ENCODE data around the gene TBL2. TPM values are rescaled to one million over a fixed set of nuclear protein-coding genes. Genes with fewer than 3 reads are reported as not detected.
A peak's percentile ranks its signal among the peaks of the same experiment; 100 is the strongest.

Gene TBL2
- polyA plus RNA-seq, 2 of the 4 experiments (the other 2 are of a cell fraction), result 34.4 to 46.4 TPM

DNA sequence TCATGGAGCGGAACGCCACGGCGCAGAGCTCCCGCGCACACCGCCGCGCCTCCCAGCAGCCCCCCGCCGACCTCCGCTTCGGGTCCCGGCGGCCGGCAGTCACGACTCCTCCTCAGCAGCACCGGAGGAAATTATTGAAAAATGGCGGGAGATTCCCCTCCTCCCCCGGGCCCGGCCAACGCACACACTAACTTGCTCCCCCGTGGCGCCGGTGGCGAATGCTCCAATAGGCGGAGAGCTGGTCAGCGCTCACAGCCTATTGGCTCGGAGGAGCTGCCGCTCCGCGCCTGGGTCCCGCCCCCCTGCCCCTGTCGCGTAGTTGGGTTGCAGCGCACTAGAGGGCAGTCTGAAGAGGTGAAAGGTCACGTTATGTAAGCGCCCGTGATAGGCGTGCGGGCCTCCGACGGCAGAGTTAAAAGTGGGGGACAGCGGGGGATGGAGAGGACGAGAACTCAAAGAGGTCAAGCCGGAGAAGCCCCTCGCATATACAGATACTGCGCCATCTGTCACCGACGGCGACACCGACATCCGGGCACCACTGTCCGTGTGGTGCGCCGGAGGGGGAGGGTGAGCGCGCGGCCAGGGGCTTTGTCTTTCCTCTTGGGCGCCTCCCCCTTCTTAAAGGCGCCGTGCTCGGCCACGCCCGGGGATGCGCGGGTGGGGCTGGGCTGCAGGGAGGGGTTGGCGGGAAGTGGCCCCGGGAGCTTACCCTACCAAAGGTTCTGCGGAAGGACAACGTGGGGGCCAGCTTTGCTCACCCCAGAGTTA is 56.1 kb downstream of the TBL2 start, which contains the start of gene BAZ1B (continued):
- TF ChIP-seq NPAS2 (CRISPR knock-in tag; IDR thresholded peaks at IDR 0.05; ENCODE audit: borderline replicate concordance), result no peak

DNA sequence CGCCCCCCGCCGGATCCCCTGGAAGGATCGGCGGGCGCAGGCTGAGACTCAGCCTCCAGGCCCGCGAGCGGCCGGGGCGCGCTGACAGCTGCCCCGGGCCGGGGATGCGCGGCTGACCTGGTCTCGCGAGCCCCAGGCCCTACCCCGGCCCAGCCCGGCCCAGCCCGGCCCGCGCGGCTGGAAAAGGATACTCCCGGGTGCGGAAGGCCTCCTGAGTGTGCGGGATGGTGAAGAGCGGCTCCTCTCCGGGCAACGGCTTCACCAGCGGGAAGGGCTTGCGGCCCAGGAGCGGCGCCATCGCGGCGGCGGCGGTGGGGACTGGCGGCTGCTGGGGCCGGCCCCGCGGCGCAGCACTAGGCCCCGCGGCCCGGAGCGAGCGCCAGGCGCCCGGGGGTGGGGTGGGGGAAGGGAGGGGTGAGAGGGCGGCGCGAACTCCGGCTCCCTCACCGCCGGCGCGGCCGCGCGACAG is 56.7 kb downstream of the TBL2 start:
- Histone ChIP-seq H3K4me1 (peaks cover 25% of the 10 kb centered on the region), H3K27ac (peak overlapping the region; percentile 87 to 97), H3K4me3 (peak overlapping the region; percentile 77), H3K9me3 (no peaks in the 10 kb centered on the region), H3K4me2 (peak overlapping the region; percentile 94)
- peak; percentile 72 to 79 for ATAC-seq
- no peak for FAIRE-seq
- WGBS (ENCODE audit: missing lambda C conversion rate), result 0% methylated on average over 1 of the region's 62 CpGs
- CTCF ChIA-PET, result interaction anchor here (0.6 to 2.6 kb wide), 4 partner anchors 17 to 213 kb away, joined by 3 to 7 read pairs (median 4); no protein-coding TSS in a partner anchor
- peak; percentile 65 for TF ChIP-seq PHF8 (IDR thresholded peaks at IDR 0.05; ENCODE audit: borderline replicate concordance, low read depth)
- TF ChIP-seq TP53 (CRISPR knock-in tag; IDR thresholded peaks at IDR 0.05), result 0 out of 2 replicates have a peak, but pooled peaks have one; percentile 40
- peak; percentile 37; the same call in 1 of the 2 replicates for TF ChIP-seq POLR2A (IDR thresholded peaks at IDR 0.05; ENCODE audit: low read length)
- TF ChIP-seq CHD2 (IDR thresholded peaks at IDR 0.05; ENCODE audit: low read length, partially characterized antibody), result peak; percentile 67
- no peak for TF ChIP-seq ZSCAN20 (CRISPR knock-in tag; IDR thresholded peaks at IDR 0.05)
- no peak for TF ChIP-seq HDAC2 (IDR thresholded peaks at IDR 0.05)
- peak; percentile 7; the same call in 1 of the 2 replicates for TF ChIP-seq GATA3 (IDR thresholded peaks at IDR 0.05; ENCODE audit: borderline replicate concordance)
- TF ChIP-seq RFX5 (IDR thresholded peaks at IDR 0.05), result no peak
- TF ChIP-seq FOSB (CRISPR knock-in tag; IDR thresholded peaks at IDR 0.05), result no peak
- TF ChIP-seq, protein P1, sequence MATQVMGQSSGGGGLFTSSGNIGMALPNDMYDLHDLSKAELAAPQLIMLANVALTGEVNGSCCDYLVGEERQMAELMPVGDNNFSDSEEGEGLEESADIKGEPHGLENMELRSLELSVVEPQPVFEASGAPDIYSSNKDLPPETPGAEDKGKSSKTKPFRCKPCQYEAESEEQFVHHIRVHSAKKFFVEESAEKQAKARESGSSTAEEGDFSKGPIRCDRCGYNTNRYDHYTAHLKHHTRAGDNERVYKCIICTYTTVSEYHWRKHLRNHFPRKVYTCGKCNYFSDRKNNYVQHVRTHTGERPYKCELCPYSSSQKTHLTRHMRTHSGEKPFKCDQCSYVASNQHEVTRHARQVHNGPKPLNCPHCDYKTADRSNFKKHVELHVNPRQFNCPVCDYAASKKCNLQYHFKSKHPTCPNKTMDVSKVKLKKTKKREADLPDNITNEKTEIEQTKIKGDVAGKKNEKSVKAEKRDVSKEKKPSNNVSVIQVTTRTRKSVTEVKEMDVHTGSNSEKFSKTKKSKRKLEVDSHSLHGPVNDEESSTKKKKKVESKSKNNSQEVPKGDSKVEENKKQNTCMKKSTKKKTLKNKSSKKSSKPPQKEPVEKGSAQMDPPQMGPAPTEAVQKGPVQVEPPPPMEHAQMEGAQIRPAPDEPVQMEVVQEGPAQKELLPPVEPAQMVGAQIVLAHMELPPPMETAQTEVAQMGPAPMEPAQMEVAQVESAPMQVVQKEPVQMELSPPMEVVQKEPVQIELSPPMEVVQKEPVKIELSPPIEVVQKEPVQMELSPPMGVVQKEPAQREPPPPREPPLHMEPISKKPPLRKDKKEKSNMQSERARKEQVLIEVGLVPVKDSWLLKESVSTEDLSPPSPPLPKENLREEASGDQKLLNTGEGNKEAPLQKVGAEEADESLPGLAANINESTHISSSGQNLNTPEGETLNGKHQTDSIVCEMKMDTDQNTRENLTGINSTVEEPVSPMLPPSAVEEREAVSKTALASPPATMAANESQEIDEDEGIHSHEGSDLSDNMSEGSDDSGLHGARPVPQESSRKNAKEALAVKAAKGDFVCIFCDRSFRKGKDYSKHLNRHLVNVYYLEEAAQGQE (IDR thresholded peaks at IDR 0.05), result peak; percentile 44; the same call in 1 of the 2 replicates
- DNase-seq (ENCODE audit: low read depth in 1 of 2, low spot score in 1 of 2), result peak in 1 of 2 experiments; percentile 64
- POLR2A ChIA-PET, result interaction anchor here (1.0 to 2.5 kb wide), 7 partner anchors 10 to 183 kb away, joined by 3 to 16 read pairs (median 6); partner anchors contain the start of genes BCL7B and TBL2

- ATAC-seq, result no peak; a peak in 1 of 6 replicates
- peak overlapping the region; percentile 87 to 97 for H3K27ac ChIP-seq
- no peak for FAIRE-seq
- ChIA-PET POLR2A (interaction anchor here (0.6 to 2.5 kb wide), 5 partner anchors 31 to 40 kb away, joined by 3 to 16 read pairs (median 3); partner anchors contain the start of gene BCL7B), CTCF (interaction anchor here (0.5 to 2.6 kb wide), 5 partner anchors 54 to 228 kb away, joined by 3 to 7 read pairs (median 5); no protein-coding TSS in a partner anchor)
- no peaks in the 10 kb centered on the region for H3K9me3 ChIP-seq
- H3K4me1 ChIP-seq, result peaks cover 25% of the 10 kb centered on the region
- 4% methylated on average over 33 of the region's 36 CpGs for WGBS (ENCODE audit: missing lambda C conversion rate)
- peak overlapping the region; percentile 77 for H3K4me3 ChIP-seq
- DNase-seq (ENCODE audit: low read depth in 1 of 2, low spot score in 1 of 2), result peak; percentile 21 to 44
- peak overlapping the region; percentile 94 for H3K4me2 ChIP-seq
- TF ChIP-seq GATA3 (IDR thresholded peaks at IDR 0.05; ENCODE audit: borderline replicate concordance), result no peak
- TF ChIP-seq FOXS1 (CRISPR knock-in tag; IDR thresholded peaks at IDR 0.05), result no peak
- no peak for TF ChIP-seq BCL3 (IDR thresholded peaks at IDR 0.05)
- no peak for TF ChIP-seq PBX3 (IDR thresholded peaks at IDR 0.05)
- no peak for TF ChIP-seq EP300 (IDR thresholded peaks at IDR 0.05)
- TF ChIP-seq PHF8 (IDR thresholded peaks at IDR 0.05; ENCODE audit: borderline replicate concordance, low read depth), result peak; percentile 58
- no peak for TF ChIP-seq E2F6 (IDR thresholded peaks at IDR 0.05; ENCODE audit: borderline replicate concordance, low read depth)
These were observed 57.4 kb downstream of the TBL2 start for GRCh38 chr7:73520673-73521635.

Data from A549 (cell line).